Right cardiac atrium (tissue), 5 donors: ENCODE measurements around the gene ADGRL4. TPM values are rescaled to one million over a fixed set of nuclear protein-coding genes. Genes with fewer than 3 reads are reported as not detected.
"Not testable (repeated sequence)": the region's sequence is repeated elsewhere in the genome, so short reads cannot be mapped to it uniquely, and the experiment has no call there.

Experiments used
- ATAC-seq, 2 donors: fragments of 200-7000 bp; cut with Tn5 transposase; one replicate each; pipeline versions ENCODE4 v1.8.0 to v1.9.1; 2020; ENCODE audit warnings: moderate library complexity in 2 of 2, mild to moderate bottlenecking in 1 of 2
- DNase-seq, 3 donors: peaks; one replicate each; pipeline ENCODE4 v3.0.0-alpha.2; 2020
- H3K27ac ChIP-seq: one replicate; pipeline ENCODE4 v1.5.1; 2013; ENCODE audit warnings: mild to moderate bottlenecking, low read length, control low read depth, moderate library complexity
- H3K27me3 ChIP-seq: one replicate; pipeline ENCODE4 v1.6.1; 2013; ENCODE audit not compliant: control insufficient read depth, insufficient read depth
- H3K4me1 ChIP-seq: one replicate; pipeline ENCODE4 v1.6.1; 2013; ENCODE audit warnings: low read length; ENCODE audit not compliant: control insufficient read depth, insufficient read depth
- H3K4me3 ChIP-seq: one replicate; pipeline ENCODE4 v1.5.1; 2013; ENCODE audit warnings: low read length, control low read depth
- H3K9me3 ChIP-seq: one replicate; pipeline ENCODE4 v1.6.1; 2013; ENCODE audit warnings: low read length; ENCODE audit not compliant: control insufficient read depth
- WGBS: extraction: QIAGEN DNeasy Blood & Tissue Kit; methylation state at CpG from one replicate; pipeline ENCODE4 v1.1.7; 2013; 5-methylcytosine and 5-hydroxymethylcytosine counted together
- intact Hi-C, 4 donors: fragments of 100-400 bp; cut with DNase I; formaldehyde crosslinking; loops; one replicate each; pipeline versions ENCODE4 v1.11.0 to v1.14.0; 2022 to 2023
- polyA plus RNA-seq: library from polyadenylated mRNA; stranded (reverse); fragments of 200-250 nt; gene quantifications from one replicate; pipeline ENCODE4 v1.2.3, GENCODE V29; 2013
- total RNA-seq, 4 donors: library from RNA; stranded (reverse); fragmentation: NEBNext Ultra II Directional; extraction: Animal tissue kit (Norgen Biotek cat#: 25700); gene quantifications; one replicate each; pipeline ENCODE4 v1.2.1, GENCODE V29; 2021
- donor health status: healthy with polysubstance abuse.
- donor health status: DM: no; HTN: yes; CAD: no.
- donor health status: DM: no; HTN: no; CAD: no.
- donor health status: DM: no; HTN: yes; CAD: no; lungs with severe emphysema.
- donor health status: DM: yes; HTN: yes; CAD: no.

ADGRL4 gene
- total and polyA plus RNA-seq, 5 donors = 9.9 to 17.6 (median 11.4) TPM

- WGBS = 77% methylated on average over 4 of the region's 4 CpGs
- H3K27ac ChIP-seq, DNase-seq, H3K4me1 ChIP-seq, H3K27me3 ChIP-seq, ATAC-seq, H3K4me3 ChIP-seq, H3K9me3 ChIP-seq, intact Hi-C loops: not testable (repeated sequence)
Observed at GRCh38 chr1:78875986-78876385, 130.5 kb downstream of the ADGRL4 start.

- H3K4me1 ChIP-seq, intact Hi-C loops, H3K4me3 ChIP-seq, ATAC-seq, DNase-seq, H3K27ac ChIP-seq, H3K27me3 ChIP-seq, H3K9me3 ChIP-seq: not testable (repeated sequence)
- WGBS = 91% methylated on average over 4 of the region's 4 CpGs
Observed at GRCh38 chr1:78872801-78873200, 133.7 kb downstream of the ADGRL4 start.

GRCh38 chr1:78871249-78871648 lies 135.3 kb downstream of the ADGRL4 start:
- Histone ChIP-seq H3K27me3 (no peaks in the 10 kb centered on the region), H3K27ac (no peak overlapping the region), H3K9me3 (peaks cover 2% of the 10 kb centered on the region), H3K4me1 (no peaks in the 10 kb centered on the region), H3K4me3 (no peak overlapping the region)
- ATAC-seq (no peak), DNase-seq (no peak)
- intact Hi-C loops = no loop called here
- 96% methylated on average over 1 of the region's 1 CpG for WGBS

- WGBS = 77% methylated on average over 2 of the region's 2 CpGs
- peaks cover 2% of the 10 kb centered on the region for H3K9me3 ChIP-seq
- intact Hi-C loops = no loop called here
- H3K4me3 ChIP-seq = no peak overlapping the region
- H3K27ac ChIP-seq = no peak overlapping the region
- H3K4me1 ChIP-seq = no peaks in the 10 kb centered on the region
- no peaks in the 10 kb centered on the region for H3K27me3 ChIP-seq
- DNase-seq (no peak), ATAC-seq (no peak)
Observed at GRCh38 chr1:78869136-78869535, 137.4 kb downstream of the ADGRL4 start.

GRCh38 chr1:78864175-78864574 lies 142.4 kb downstream of the ADGRL4 start:
- H3K27me3 ChIP-seq = no peaks in the 10 kb centered on the region
- no peaks in the 10 kb centered on the region for H3K4me1 ChIP-seq
- no peak for DNase-seq
- H3K27ac ChIP-seq = no peak overlapping the region
- H3K4me3 ChIP-seq = no peak overlapping the region
- intact Hi-C loops = no loop called here
- ATAC-seq = no peak
- WGBS = 94% methylated on average over 2 of the region's 2 CpGs
- H3K9me3 ChIP-seq = no peaks in the 10 kb centered on the region

GRCh38 chr1:78856096-78856495 lies 150.4 kb downstream of the ADGRL4 start:
- Histone ChIP-seq H3K27ac (no peak overlapping the region), H3K4me1 (no peaks in the 10 kb centered on the region), H3K4me3 (no peak overlapping the region), H3K27me3 (no peaks in the 10 kb centered on the region), H3K9me3 (no peaks in the 10 kb centered on the region)
- ATAC-seq (no peak), DNase-seq (no peak)
- intact Hi-C loops = no loop called here
- 74% methylated on average over 2 of the region's 2 CpGs for WGBS

GRCh38 chr1:78855258-78855657 lies 151.3 kb downstream of the ADGRL4 start:
- intact Hi-C loops = no loop called here
- Histone ChIP-seq H3K4me1 (no peaks in the 10 kb centered on the region), H3K27me3 (no peaks in the 10 kb centered on the region), H3K4me3 (no peak overlapping the region), H3K27ac (no peak overlapping the region), H3K9me3 (no peaks in the 10 kb centered on the region)
- ATAC-seq = no peak
- no peak for DNase-seq

GRCh38 chr1:78854556-78854955 lies 152.0 kb downstream of the ADGRL4 start:
- Histone ChIP-seq H3K9me3 (no peaks in the 10 kb centered on the region), H3K27ac (no peak overlapping the region), H3K27me3 (no peaks in the 10 kb centered on the region), H3K4me3 (no peak overlapping the region), H3K4me1 (no peaks in the 10 kb centered on the region)
- 90% methylated on average over 5 of the region's 5 CpGs for WGBS
- DNase-seq = no peak
- ATAC-seq = no peak
- intact Hi-C loops = no loop called here

GRCh38 chr1:78843546-78843945 lies 163.0 kb downstream of the ADGRL4 start:
- Histone ChIP-seq H3K27me3 (no peaks in the 10 kb centered on the region), H3K27ac (no peak overlapping the region), H3K9me3 (no peaks in the 10 kb centered on the region), H3K4me1 (no peaks in the 10 kb centered on the region), H3K4me3 (no peak overlapping the region)
- ATAC-seq = no peak
- no peak for DNase-seq
- 88% methylated on average over 4 of the region's 4 CpGs for WGBS
- intact Hi-C loops = loop anchor here in 2 of 4 donors (5.0 to 10.0 kb wide), 2 partner anchors 351 to 354 kb away; no protein-coding TSS in a partner anchor

- Histone ChIP-seq H3K27ac (no peak overlapping the region), H3K27me3 (no peaks in the 10 kb centered on the region), H3K4me3 (no peak overlapping the region), H3K9me3 (no peaks in the 10 kb centered on the region), H3K4me1 (no peaks in the 10 kb centered on the region)
- WGBS = 40% methylated on average over 1 of the region's 1 CpG
- intact Hi-C loops = loop anchor here in 2 of 4 donors (5.0 to 10.0 kb wide), 2 partner anchors 352 to 354 kb away; no protein-coding TSS in a partner anchor
- ATAC-seq (no peak), DNase-seq (no peak)
Observed at GRCh38 chr1:78843111-78843510, 163.4 kb downstream of the ADGRL4 start.

GRCh38 chr1:78840453-78841271 lies 165.9 kb downstream of the ADGRL4 start:
- ATAC-seq (peak in 1 of 2 donors; percentile 16), DNase-seq (peak in 1 of 3 donors; percentile 13)
- no peaks in the 10 kb centered on the region for H3K4me1 ChIP-seq
- 31% methylated on average over 8 of the region's 8 CpGs for WGBS
- intact Hi-C loops = loop anchor here in 3 of 4 donors (2.0 to 10.0 kb wide), 3 partner anchors 354 to 357 kb away; no protein-coding TSS in a partner anchor
- H3K9me3 ChIP-seq = no peaks in the 10 kb centered on the region
- no peak overlapping the region for H3K27ac ChIP-seq
- no peak overlapping the region for H3K4me3 ChIP-seq
- H3K27me3 ChIP-seq = no peaks in the 10 kb centered on the region
